Measurements from ENCODE around the gene DAZAP1. TPM values are rescaled to one million over a fixed set of nuclear protein-coding genes. Genes with fewer than 3 reads are reported as not detected.

DAZAP1 gene
- total and polyA plus RNA-seq, 2 of the 4 experiments (the other 2 are of a cell fraction) = 22.0 to 62.8 TPM

DNA sequence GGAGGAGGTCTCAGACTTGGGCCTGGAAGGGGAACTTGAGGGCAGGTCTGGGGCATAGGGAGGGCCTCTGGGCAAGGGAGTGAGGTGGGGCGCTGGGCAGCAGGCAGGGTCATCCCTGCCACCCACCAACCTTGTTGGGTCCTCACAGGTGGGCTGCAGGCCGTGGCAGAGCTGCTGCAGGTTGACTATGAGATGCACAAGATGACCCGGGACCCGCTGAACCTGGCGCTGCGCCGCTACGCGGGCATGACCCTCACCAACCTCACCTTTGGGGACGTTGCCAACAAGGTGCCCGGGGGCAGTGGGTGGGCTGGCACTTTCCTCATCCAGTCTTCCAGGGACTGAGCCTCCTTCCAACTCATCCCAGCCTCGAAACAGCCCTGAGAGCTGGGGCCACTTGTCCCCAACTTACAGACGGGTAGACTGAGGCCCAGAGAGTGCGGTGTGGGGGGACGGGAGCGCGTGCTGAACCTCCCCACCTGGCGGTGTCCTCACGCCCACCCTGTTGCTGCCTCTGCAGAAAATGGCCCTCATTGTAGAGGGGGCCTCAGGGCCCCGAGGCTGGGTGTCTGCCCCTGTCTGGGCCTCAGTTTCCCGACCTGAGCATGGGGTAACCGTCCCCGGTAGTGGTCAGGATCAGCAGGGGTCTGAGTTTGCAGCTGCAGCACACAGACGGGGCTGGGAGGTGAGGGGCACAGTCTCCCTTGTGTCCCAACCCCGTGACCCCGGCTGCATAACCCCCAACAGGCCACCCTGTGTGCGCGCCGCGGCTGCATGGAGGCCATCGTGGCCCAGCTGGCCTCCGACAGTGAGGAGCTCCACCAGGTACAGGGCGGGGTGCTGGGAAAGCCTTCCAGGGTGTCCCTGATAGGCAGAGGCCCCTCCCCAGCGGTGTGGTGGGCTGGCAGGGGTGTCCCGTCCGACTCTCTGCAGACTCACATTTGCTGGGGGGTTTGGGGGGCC is 52.9 kb downstream of the DAZAP1 start:
- Histone ChIP-seq H3K9ac (ENCODE audit: low read depth, low read length) (no peak overlapping the region), H3K23ac (ENCODE audit: low read depth, low read length) (no peak overlapping the region), H3K4me3 (ENCODE audit: insufficient read depth, low read depth, low read length) (no peak overlapping the region), H2BK15ac (ENCODE audit: low read depth, low read length) (no peak overlapping the region), H3K79me1 (ENCODE audit: low read depth in 1 of 2, low read length in 2 of 2) (no peaks in the 10 kb centered on the region), H4K20me1 (ENCODE audit: insufficient read depth, low read length) (peaks cover 30% of the 10 kb centered on the region), H4K8ac (ENCODE audit: low read depth in 2 of 2, low read length in 2 of 2) (no peak overlapping the region), H3K9me3 (ENCODE audit: control insufficient read depth, insufficient read depth, low read length) (no peaks in the 10 kb centered on the region), H3K36me3 (ENCODE audit: control insufficient read depth, insufficient read depth, low read length) (peaks cover 3% of the 10 kb centered on the region; the same call in 1 of the 2 replicates), H2BK20ac (ENCODE audit: low read depth, low read length) (no peak overlapping the region), H4K5ac (ENCODE audit: low read depth, low read length) (no peak overlapping the region), H3K9me1 (ENCODE audit: insufficient read depth, low read length) (0 out of 2 replicates have a peak, but pooled peaks cover 2% of the 10 kb centered on the region), H3K4me2 (ENCODE audit: low read depth, low read length) (no peak overlapping the region), H3K18ac (ENCODE audit: low read depth, low read length) (no peak overlapping the region), H2AK5ac (ENCODE audit: low read depth, low read length) (no peak overlapping the region), H3K14ac (replicated peaks; ENCODE audit: low read depth, low read length) (no peak overlapping the region), H3K56ac (ENCODE audit: extremely low read depth, insufficient read depth, low read length) (no peak overlapping the region), H2AK9ac (replicated peaks; ENCODE audit: low read depth, low read length, poor library complexity) (no peak overlapping the region), H2BK120ac (ENCODE audit: low read depth, low read length) (no peak overlapping the region), H2AFZ (replicated peaks; ENCODE audit: low read length, poor library complexity) (no peak overlapping the region), H3K27ac (ENCODE audit: insufficient read depth, low read length) (no peak overlapping the region), H3K4me1 (ENCODE audit: control insufficient read depth, insufficient read depth, low read length) (no peaks in the 10 kb centered on the region), H3K4ac (ENCODE audit: low read depth, low read length) (no peak overlapping the region), H3K27me3 (ENCODE audit: control insufficient read depth, insufficient read depth, low read length) (peaks cover 22% of the 10 kb centered on the region), H2BK5ac (ENCODE audit: low read depth, low read length, poor library complexity, severe bottlenecking) (no peak overlapping the region), H4K91ac (ENCODE audit: insufficient read depth, low read depth, low read length) (no peak overlapping the region)
- no peak for DNase-seq
- intact Hi-C loops (cut with micrococcal nuclease) = no loop called here
- no TSS peak for BruUV-seq (replicated peaks)
- TF ChIP-seq RCOR1 (IDR thresholded peaks at IDR 0.05; ENCODE audit: insufficient replicate concordance, low read length) (no peak), RAD21 (IDR thresholded peaks at IDR 0.05; ENCODE audit: low read length) (no peak), MAZ (IDR thresholded peaks at IDR 0.05; ENCODE audit: borderline replicate concordance, low read depth, low read length) (no peak), POLR2A (IDR thresholded peaks at IDR 0.05; ENCODE audit: low read depth, low read length) (no peak), MXI1 (IDR thresholded peaks at IDR 0.05; ENCODE audit: borderline replicate concordance, low read depth, low read length) (no peak), CHD1 (IDR thresholded peaks at IDR 0.05; ENCODE audit: low read depth, low read length) (no peak), RFX5 (IDR thresholded peaks at IDR 0.05; ENCODE audit: low read depth, low read length) (no peak), CEBPB (IDR thresholded peaks at IDR 0.05; ENCODE audit: low read depth, low read length) (no peak), USF2 (IDR thresholded peaks at IDR 0.05; ENCODE audit: low read depth, low read length) (no peak), MAFK (IDR thresholded peaks at IDR 0.05; ENCODE audit: low read depth, low read length) (no peak), NFE2L2 (IDR thresholded peaks at IDR 0.05; ENCODE audit: low read depth, low read length) (no peak), SMC3 (IDR thresholded peaks at IDR 0.05; ENCODE audit: low read depth, low read length) (no peak), FOS (IDR thresholded peaks at IDR 0.05; ENCODE audit: low read depth, low read length) (no peak)
- TF ChIP-seq, protein P1, sequence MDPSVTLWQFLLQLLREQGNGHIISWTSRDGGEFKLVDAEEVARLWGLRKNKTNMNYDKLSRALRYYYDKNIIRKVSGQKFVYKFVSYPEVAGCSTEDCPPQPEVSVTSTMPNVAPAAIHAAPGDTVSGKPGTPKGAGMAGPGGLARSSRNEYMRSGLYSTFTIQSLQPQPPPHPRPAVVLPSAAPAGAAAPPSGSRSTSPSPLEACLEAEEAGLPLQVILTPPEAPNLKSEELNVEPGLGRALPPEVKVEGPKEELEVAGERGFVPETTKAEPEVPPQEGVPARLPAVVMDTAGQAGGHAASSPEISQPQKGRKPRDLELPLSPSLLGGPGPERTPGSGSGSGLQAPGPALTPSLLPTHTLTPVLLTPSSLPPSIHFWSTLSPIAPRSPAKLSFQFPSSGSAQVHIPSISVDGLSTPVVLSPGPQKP (IDR thresholded peaks at IDR 0.05; ENCODE audit: borderline replicate concordance, low read depth, low read length) = no peak
- ChIA-PET POLR2A (ENCODE audit: unreplicated experiment) (no interaction called here), CTCF (no interaction called here)
- dilution Hi-C loops (cut with HindIII; ENCODE audit: low sequenced_read_pairs, unreplicated experiment) = no loop called here
- in situ Hi-C loops (cut with MboI; ENCODE audit: low sequenced_read_pairs) = no loop called here
- 90% methylated on average over 20 of the region's 36 CpGs; no CpG with 5 or more reads in 1 of the 2 experiments for WGBS, 2 experiments (ENCODE audit: extremely low coverage in 2 of 2, insufficient read length in 1 of 2)
- no peak for ATAC-seq (ENCODE audit: low read depth)
